HG03460 (cell line): Measurements from ENCODE around the gene KIAA1328.
"Not testable (repeated sequence)": the region's sequence is repeated elsewhere in the genome, so short reads cannot be mapped to it uniquely, and the experiment has no call there.

Source experiments
- ATAC-seq: cut with Tn5 transposase; IDR thresholded peaks from one replicate; pipeline ENCODE4 v1.9.1; 2021; ENCODE audit not compliant: unreplicated experiment

Gene KIAA1328

DNA sequence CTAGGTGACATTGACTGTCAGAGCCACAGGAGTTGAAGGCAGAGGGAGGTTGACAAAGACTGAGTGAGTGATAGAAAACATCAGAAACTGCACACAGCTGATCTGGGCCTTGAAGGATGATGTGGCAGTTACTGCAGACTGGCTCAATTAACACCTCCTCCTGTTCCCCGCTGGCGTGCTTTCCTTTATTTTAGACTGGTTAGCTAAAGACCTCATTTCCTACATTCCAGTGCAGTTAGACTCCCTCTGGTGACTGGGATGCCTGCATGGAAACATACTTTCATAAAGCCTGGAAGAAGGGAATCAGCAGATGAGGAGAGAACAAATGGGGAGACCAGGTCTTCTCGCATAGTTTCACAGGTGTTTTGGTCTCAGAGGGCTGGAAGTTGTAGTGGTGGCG, 7.2 kb upstream of the KIAA1328 start:
- ATAC-seq, result no peak

DNA sequence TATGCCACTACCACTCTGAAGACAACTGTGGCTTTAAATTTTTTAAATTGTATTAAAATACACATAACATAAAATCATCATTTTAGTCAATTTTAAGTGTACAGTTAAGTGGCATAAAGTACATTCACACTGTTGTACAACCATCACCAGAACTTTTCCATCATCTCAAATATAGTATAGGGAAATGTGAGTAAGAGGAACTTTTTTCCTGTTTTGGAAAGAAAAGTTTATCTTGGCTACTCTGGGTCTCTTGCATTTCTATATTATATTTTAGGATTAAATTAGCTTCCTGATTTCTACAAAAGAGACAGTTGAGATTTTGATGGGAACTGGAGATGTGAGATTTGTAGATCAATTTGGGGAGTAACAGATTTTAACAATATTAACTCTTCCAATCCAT, 3.4 kb upstream of the KIAA1328 start:
- ATAC-seq, result no peak

DNA sequence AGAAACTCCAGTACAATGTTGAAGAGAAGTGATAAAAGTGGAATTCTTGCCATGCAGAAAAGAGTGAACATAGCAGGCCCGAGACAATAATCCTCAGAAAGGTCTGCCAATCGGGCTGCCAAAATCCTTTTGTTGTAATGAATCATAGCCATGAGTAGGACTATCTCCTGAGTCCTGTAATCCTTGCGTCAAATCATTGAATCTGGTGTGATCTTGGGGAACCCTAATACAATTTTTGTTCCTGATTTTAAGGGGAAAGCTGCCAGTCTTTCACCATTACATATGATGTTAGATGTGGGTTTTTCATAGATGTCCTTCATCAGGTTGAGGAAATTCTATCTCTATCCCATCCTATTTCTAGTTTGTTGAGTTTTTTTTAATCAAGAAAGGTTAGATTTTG, 2.4 kb upstream of the KIAA1328 start:
- no peak for ATAC-seq

DNA sequence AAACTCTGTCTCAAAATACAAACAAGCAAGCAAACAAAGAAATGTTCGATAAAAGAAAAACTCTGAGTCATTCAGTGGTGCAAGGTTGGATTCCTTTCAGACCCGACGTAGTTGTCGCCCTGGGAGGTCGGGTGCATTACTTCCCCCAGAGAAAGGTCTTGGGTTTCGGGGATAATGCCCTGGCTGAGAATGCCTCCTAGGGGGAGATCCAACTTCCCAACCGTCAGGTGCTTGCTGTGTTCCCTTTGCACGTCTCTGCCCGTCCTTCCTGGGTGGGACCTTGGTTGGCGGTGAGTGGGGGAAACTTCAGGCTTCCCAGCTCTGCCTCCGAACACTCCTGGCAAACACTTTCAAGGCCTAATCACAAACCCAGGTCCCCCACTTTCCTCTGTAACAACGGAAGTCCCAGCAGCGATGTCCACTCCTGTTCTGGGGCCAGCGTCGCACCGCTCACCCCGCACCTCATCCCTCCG, 734 bp upstream of the KIAA1328 start:
- ATAC-seq, result peak; percentile 22

DNA sequence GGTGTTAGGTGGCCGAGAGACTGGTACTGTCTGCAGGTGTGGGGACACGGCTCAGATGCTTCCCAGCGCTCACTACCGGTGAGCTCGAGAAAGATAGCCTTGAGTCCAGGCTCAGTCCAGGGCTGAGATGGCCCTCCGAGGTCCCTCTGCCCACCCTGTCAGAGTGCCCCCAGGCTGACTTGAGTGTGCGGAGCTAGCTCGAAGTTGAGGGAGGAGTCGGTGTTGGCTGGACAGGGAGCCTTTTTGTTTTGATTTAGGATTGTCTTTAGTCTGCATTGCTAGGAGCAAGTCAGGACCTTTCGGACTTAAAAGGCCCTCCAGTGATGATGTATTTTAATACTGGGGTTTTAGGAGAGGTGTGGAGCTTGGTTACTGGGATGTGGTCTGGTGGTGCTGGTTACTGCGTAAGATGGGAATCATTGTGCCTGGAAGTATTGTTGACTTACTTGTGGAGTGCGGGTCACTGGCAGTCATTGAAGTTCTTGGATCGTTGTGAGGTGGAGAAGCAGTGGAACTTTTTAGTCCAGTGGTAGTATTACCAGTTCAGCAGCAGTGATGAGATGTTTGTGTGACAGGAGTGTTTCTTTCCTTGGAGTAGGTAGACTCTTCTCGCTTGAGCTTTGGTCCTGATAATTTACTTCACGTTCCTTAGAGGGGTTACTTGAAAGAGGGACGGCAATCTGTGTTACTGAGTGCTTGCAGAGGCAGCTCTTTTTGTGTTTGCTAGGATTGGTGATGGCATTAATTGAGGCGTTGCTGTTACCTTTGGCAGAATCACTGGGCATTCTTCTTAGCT, 633 bp downstream of the KIAA1328 start:
- no peak for ATAC-seq

DNA sequence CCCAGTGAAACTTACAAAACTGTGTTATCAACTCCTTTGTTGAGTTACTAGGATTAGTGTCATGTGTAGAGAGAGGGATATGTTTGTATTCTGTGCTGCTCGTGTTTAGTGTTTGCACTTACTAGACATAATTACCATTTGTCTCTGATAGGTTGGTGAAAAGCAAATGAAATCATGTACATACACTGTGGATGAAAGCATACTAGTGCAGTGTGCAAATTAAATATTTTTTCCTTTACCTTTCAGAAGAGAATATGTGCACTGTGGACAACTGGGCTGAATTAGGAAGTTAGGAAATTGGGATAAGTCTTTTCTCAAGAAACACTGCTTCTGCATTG, 1.2 kb downstream of the KIAA1328 start:
- no peak for ATAC-seq

DNA sequence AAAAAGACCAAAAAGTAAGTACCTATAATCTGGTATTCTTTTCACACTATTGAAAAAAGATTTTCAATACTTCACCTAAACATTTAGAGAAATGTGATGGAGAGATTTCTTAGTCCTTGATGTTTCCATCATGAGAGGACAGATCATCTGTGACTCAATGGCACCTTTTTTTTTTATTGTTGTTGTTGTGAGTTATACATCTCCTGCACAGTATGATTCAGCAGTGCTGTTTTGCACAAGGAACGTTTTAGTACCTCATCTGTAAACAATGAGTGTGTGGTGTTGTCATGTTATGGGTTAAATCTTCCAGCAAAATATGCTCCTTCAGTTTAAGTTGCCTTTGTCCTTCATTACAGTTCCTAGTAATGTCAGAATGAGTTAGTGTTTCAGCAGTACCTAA, 2.2 kb downstream of the KIAA1328 start:
- no peak for ATAC-seq

DNA sequence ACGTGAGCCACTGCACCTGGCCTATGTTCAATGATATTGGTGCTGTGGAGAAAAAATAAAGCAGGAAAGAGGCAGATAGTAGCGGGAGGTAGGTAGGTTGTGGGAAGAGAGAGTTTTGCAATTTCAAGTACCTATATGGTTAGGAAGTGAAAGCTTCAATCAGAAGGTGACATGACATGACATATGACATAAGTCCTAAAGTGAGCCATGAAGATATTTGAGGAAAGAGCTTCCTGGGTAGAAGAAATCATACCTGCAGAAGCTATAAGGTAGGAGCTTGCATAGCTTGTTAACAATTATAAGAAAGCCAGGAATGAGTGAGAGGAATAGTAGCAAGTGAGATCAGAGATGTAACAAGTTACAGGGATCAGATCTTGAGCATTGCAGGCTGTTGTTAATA, 4.2 kb downstream of the KIAA1328 start:
- no peak for ATAC-seq

DNA sequence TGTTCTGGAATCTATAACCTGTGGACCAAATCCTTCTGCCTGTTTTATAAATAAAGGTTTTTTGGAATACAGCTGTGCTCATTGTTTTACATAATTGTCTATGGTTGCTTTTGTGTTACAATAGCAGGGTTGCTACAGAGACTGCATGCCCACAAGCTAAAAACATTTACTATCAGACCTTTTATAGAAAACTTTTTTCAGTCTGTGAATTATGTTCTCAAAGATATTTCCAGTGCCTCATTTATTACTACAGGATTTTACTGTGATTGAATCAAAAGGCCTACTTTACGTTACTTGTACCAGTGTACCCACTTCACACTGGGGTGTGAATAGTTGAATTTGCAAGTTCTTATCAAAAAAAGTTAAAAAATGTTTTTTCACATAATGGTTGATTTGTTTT, 7.0 kb downstream of the KIAA1328 start:
- no peak for ATAC-seq

DNA sequence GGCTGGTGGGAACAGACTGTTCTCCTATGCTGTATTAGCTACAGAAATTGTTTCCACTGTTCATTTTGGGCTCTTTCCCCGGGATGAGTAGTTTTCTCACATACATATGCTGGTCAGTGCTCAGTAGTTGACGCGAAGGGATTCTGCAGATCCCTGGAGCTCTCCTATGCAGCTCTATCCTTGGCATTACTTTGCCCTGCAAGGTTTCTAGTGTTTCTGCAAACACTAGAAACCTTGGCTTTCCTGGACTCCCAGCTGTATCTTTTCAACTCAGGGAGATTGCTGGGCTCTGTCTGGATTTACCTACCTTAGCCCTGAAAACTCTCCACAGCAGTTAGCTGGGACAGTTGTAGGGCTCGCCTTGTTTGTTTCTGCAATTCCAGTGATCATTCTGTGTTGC, 10.9 kb downstream of the KIAA1328 start:
- no peak for ATAC-seq

DNA sequence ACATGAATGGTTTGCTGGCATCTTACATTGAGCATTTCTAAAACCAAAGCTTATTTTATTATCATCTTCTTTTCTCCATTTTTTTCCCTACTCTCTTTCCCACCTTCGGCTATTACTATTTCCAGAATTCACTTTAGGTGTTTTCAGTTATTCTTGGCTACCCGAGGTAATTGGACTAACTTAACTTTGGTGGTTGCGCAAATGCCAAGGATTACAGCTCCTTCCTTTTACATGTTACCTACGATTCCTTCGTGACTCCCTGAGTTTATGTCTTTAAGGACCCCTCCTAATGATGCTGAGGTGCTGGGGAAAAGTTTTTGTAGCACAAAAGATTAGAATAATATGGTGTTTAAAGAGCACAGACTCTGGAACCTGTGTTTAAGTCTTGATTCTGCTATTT, 14.3 kb downstream of the KIAA1328 start:
- no peak for ATAC-seq

DNA sequence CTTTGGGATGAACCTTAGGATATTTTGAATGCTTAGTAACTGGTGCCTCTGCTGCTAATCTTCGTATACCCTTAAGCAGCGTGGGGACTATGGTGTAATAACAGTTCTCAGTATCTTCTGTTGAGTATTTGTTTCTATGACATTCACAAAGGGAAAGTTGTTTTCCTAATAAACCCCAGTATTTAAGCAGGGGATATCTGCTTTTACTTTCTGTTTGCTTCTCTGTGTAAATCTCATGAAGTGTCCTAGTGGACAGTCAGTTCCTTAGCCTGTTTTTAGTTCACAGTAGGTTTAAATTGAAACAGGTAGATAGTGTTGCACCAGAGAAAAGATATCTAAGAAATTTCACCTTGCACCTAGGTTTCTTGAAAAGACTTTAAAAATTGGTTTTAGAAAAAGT, 14.9 kb downstream of the KIAA1328 start:
- ATAC-seq, result no peak

DNA sequence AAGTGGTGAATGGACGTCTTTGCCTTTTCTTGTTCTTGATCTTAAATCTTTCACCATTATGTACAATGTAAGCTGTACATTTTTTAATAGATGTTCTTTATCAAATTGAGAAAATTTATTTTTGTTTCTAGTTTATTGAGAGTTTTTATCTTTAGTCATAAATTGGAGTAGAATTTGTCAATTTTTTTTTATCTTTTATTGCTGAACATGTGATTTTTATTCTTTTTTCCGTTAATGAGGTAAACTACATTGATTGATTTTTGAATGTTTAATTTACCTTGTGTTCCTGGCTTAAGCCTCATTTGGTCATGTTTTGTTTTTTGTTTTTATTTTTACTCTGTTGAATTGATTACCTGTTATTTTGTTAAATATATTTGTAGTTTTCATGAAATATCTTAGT, 19.7 kb downstream of the KIAA1328 start:
- no peak for ATAC-seq

DNA sequence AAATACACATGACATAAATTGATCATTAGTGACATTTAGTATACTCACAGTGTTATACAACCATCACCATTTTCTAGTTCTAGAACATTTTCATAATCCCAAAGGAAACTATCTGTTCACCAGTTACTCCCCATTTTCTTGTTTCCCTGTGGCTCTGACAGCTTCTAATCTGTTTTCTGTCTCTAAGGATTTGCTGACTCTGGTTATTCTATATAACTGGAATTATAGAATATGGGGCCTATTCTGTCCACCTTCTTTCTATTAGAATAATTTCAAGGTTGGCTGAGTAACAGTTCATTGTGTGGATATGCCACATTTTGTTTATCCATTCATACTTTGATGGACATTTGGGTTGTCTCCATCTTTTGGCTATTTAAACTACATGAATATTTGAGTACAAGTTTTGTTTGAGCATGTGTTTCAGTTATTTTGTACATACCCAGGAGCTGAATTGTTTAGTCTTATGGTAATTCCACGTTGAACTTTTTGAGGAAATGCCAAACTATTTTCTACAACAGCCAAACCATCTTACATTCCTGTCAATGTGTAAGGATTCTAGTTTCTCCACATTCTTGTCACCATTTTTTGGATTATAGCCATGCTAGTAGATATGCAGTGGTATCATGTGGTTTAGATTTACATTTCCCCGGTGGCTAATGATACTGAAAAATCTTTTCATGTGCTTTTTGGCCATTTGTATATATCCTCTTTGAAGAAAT, 20.5 kb downstream of the KIAA1328 start:
- no peak for ATAC-seq

DNA sequence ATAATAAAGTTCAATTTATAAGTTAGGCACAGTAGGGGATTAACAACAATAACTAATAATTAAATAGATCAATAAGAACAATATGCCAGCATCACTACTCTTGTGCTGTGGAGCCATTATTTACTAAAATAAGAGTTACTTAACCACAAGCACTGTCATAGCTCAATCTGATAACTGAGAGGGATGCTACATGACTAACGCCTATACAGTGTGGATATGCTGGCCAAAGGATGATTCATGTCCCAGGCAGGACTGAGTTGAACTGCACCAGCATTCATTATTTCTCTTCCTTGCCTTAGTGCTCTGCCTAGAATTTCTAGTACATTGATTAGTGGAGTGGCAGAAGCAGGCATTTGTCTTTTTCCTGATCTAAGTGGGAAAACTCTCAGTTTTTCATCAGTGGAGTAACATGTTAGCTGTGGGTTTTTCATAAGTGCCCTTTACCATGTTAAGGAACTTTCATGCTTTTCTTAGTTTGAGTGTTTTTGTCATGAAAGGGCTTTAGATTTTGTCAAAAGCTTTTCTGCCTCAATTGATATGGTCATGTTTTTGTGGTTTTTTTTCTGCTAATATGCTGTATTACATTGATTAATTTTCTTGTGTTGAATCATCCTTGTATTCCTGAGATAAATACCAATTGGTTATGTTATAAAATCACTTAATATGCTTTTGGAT, 21.7 kb downstream of the KIAA1328 start:
- no peak for ATAC-seq

DNA sequence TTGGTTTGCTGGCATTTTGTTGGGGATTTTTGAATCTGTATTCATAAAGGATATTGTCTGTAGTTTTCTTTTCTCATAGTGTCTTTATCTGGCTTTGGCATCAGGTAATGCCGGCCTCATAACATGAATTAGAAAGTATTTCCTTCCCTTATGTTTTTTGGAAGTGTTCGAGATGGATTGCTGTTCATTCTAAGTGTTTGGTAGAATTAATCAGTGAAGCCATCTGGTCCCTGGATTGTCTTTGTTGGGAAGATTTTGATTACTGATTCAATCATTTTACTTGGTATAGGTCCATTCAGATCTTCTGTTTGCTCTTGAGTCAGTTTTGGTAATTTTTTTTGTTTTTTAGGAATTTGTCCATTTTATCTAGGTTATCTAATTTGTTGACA, 22.3 kb downstream of the KIAA1328 start:
- ATAC-seq, result no peak

DNA sequence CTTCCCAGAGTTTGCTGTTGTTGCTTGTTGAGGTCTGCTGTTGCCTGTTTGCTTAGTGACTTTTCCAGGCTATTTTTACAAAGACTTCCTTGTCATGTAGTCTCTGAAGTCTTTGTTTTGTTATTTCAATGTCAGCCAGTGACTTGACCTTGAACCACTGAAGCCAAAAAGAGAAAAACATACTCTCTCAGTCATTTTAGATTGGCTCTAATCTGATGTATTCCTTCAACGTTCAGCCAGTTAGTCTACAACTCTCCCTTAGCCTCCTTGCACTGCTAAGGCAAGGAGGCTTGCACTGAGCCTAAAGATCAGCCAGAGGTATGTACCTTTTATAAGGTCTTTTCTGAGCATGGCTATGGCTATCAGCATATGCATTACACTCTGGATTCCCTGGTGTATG, 27.9 kb downstream of the KIAA1328 start:
- no peak for ATAC-seq

DNA sequence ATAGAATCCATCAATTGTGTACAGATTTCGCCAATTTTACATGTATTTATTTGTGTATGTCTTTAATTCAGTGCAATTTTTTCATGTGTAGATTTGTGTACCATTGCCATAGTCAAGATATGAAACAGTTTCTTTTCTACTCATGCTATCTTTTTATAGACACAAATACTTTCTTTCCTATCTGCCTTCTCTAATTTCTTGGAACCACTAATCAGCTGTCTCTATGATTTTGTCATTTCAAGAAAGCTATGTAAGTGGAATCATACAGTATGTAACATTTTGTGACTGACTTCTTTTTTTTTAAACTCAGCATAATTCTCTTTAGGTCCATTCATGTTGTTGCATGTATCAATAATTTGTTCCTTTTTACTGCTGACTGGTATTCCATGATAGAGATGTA, 33.3 kb downstream of the KIAA1328 start:
- ATAC-seq, result no peak

DNA sequence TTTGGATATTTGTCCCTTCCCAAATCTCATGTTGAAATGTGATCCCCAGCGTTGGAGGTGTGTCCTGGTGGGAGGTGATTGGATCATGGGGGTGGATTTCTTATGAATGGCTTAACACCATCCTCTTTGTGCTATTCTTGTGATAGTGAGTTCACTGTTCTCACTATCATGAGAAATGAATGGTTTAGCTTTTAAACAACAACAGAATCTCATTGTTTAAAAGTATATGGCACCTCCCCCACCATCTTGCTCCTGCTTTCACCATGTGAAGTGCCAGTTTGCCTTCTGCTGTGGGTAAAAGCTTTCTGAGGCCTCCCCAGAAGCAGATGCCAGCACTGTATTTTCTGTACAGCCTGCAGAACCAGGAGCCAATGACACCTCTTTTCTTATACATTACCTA, 38.1 kb downstream of the KIAA1328 start:
- ATAC-seq, result no peak

DNA sequence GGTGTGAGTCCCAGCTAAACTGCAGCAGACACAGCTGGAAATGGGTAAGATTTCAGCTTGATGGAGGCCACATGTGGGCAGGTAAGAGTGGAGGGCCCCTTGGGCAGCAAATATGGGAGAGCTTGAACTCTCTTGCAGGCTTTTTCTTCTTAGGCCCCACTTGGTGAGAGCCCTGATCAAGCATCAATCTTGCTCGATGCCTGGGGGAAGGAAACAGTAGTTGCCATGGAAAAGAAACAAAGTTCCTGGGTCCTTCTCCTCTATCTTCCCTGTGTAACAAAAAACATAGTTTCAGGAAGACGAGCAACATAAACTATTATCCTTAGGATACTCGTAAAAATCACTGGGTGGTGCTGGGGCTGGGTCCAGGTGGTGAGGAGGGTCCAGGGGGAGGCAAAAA, 42.9 kb downstream of the KIAA1328 start:
- no peak for ATAC-seq

DNA sequence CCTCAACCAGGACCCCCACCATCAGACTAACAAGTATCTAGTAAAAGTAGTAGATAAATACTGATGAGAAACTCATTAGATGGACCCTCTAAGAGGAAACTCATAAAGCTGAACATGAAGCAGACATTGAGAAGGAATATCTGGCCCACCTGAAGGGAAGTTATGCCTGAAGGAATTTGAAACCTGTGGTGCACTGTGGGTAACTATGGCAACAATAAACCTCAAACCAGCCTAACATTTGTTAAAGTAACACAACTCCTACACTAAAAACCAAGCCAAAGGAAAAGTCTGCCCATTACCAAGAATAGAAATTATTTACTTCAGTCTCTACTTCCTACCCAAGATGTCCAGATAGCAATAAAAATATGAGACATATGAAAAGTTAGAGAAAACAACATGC, 43.4 kb downstream of the KIAA1328 start:
- ATAC-seq, result no peak

DNA sequence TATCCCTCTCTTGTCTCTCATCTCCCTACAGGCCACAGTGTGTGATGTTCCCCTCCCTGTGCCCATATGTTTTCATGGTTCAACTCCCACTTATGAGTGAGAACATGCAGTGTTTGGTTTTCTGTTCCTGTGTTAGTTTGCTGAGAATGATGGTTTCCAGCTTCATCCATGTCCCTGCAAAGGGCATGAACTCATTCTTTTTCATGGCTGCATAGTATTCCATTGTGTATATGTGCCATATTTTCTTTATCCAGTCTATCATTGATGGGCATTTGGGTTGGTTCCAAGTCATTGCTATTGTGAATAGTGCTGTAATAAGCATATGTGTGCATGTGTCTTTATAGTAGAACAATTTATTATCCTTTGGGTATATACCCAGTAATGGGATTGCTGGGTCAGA, 44.9 kb downstream of the KIAA1328 start:
- ATAC-seq, result not testable (repeated sequence)
